ENCODE results near the gene EXOC6.

GRCh38 chr10:92814790-92815189 is 33.5 kb upstream of the EXOC6 start:
- no peak for TF ChIP-seq CTCF (conservative IDR thresholded peaks at IDR 0.05; ENCODE audit: low read length)
- TF ChIP-seq EZH2phosphoT487 (IDR thresholded peaks at IDR 0.05; ENCODE audit: borderline replicate concordance): no peak

All from Loucy (cell line).